Measurements from ENCODE around the gene CD59.

CD59 gene

GRCh38 chr11:33724644-33725035 lies 11.6 kb downstream of the CD59 start:
- DNase-seq (ENCODE audit: low read depth in 1 of 2, low spot score in 1 of 2): peak in 1 of 2 experiments; percentile 49
- no peak overlapping the region for H3K27ac ChIP-seq (replicated peaks)
- peak; percentile 65; the same call in 1 of the 2 replicates for TF ChIP-seq SPI1 (IDR thresholded peaks at IDR 0.05; ENCODE audit: borderline replicate concordance, low read depth)
- TF ChIP-seq REST (IDR thresholded peaks at IDR 0.05; ENCODE audit: insufficient replicate concordance, low read depth): no peak
- no peak overlapping the region for H3K4me3 ChIP-seq (replicated peaks; ENCODE audit: insufficient read depth, low read length)
- no peaks in the 10 kb centered on the region for H3K27me3 ChIP-seq (ENCODE audit: insufficient read depth, poor library complexity, severe bottlenecking)

- H3K4me3 ChIP-seq (replicated peaks; ENCODE audit: insufficient read depth, low read length): no peak overlapping the region
- DNase-seq (ENCODE audit: low read depth in 1 of 2, low spot score in 1 of 2): peak in 1 of 2 experiments; percentile 62
- TF ChIP-seq GABPA (IDR thresholded peaks at IDR 0.05; ENCODE audit: low read depth) (no peak), REST (IDR thresholded peaks at IDR 0.05; ENCODE audit: insufficient replicate concordance, low read depth) (no peak), SPI1 (IDR thresholded peaks at IDR 0.05; ENCODE audit: borderline replicate concordance, low read depth) (peak; percentile 47; the same call in 1 of the 2 replicates)
- H3K27me3 ChIP-seq (ENCODE audit: insufficient read depth, poor library complexity, severe bottlenecking): no peaks in the 10 kb centered on the region
- H3K27ac ChIP-seq (replicated peaks): peak overlapping the region; percentile 27; the same call in 1 of the 2 replicates
Measured at GRCh38 chr11:33723238-33723881, 12.9 kb downstream of the CD59 start.

GRCh38 chr11:33722590-33723234 lies 13.5 kb downstream of the CD59 start:
- no peak overlapping the region for H3K4me3 ChIP-seq (replicated peaks; ENCODE audit: insufficient read depth, low read length)
- H3K27ac ChIP-seq (replicated peaks): no peak overlapping the region
- no peak for TF ChIP-seq REST (IDR thresholded peaks at IDR 0.05; ENCODE audit: insufficient replicate concordance, low read depth)
- no peak for DNase-seq (ENCODE audit: low read depth in 1 of 2, low spot score in 1 of 2)
- H3K27me3 ChIP-seq (ENCODE audit: insufficient read depth, poor library complexity, severe bottlenecking): no peaks in the 10 kb centered on the region

- Histone ChIP-seq H3K27ac (replicated peaks) (no peak overlapping the region), H3K27me3 (ENCODE audit: insufficient read depth, poor library complexity, severe bottlenecking) (no peaks in the 10 kb centered on the region), H3K4me3 (replicated peaks; ENCODE audit: insufficient read depth, low read length) (no peak overlapping the region)
- no peak for DNase-seq (ENCODE audit: low read depth in 1 of 2, low spot score in 1 of 2)
- TF ChIP-seq REST (IDR thresholded peaks at IDR 0.05; ENCODE audit: insufficient replicate concordance, low read depth) (no peak), SPI1 (IDR thresholded peaks at IDR 0.05; ENCODE audit: borderline replicate concordance, low read depth) (no peak), GABPA (IDR thresholded peaks at IDR 0.05; ENCODE audit: low read depth) (no peak)
Measured at GRCh38 chr11:33721984-33722383, 14.2 kb downstream of the CD59 start.
